Osteocyte (in vitro differentiated cells): ENCODE measurements around the gene ARHGAP6. TPM values are rescaled to one million over a fixed set of nuclear protein-coding genes. Genes with fewer than 3 reads are reported as not detected.

ENCODE experiments used
- DNase-seq: peaks from one replicate; pipeline ENCODE4 v3.0.0; 2021; ENCODE audit warnings: mixed read lengths; ENCODE audit not compliant: unreplicated experiment; ENCODE audit errors: extremely low spot score
- H3K27ac Mint-ChIP-seq: one replicate; pipeline ENCODE4 v1.8.0; 2021; ENCODE audit warnings: mild to moderate bottlenecking, mixed read lengths; ENCODE audit not compliant: unreplicated experiment
- H3K27me3 Mint-ChIP-seq: one replicate; pipeline ENCODE4 v1.8.0; 2021; ENCODE audit warnings: mixed read lengths; ENCODE audit not compliant: unreplicated experiment
- H3K36me3 Mint-ChIP-seq: one replicate; pipeline ENCODE4 v1.8.0; 2021; ENCODE audit warnings: mixed read lengths; ENCODE audit not compliant: unreplicated experiment
- H3K4me1 Mint-ChIP-seq: one replicate; pipeline ENCODE4 v1.8.0; 2021; ENCODE audit warnings: mixed read lengths; ENCODE audit not compliant: unreplicated experiment
- H3K4me3 Mint-ChIP-seq: one replicate; pipeline ENCODE4 v1.8.0; 2021; ENCODE audit warnings: mild to moderate bottlenecking, moderate library complexity, mixed read lengths; ENCODE audit not compliant: unreplicated experiment
- H3K9me3 Mint-ChIP-seq: one replicate; pipeline ENCODE4 v1.8.0; 2021; ENCODE audit warnings: mixed read lengths; ENCODE audit not compliant: unreplicated experiment
- total RNA-seq: library from RNA; stranded (reverse); gene quantifications from 2 replicates; pipeline ENCODE4 v1.2.1, GENCODE V29; 2021
- TF ChIP-seq, protein P1 (sequence below): fragments of 200-600 bp; sonication (generic); IDR thresholded peaks from 2 replicates; pipeline ENCODE4 v1.5.0; 2021; ENCODE audit warnings: antibody characterized with exemption, mild to moderate bottlenecking, moderate library complexity

ARHGAP6 gene
- total RNA-seq, 1 donor from 2014 or later: 3.5 TPM

DNA sequence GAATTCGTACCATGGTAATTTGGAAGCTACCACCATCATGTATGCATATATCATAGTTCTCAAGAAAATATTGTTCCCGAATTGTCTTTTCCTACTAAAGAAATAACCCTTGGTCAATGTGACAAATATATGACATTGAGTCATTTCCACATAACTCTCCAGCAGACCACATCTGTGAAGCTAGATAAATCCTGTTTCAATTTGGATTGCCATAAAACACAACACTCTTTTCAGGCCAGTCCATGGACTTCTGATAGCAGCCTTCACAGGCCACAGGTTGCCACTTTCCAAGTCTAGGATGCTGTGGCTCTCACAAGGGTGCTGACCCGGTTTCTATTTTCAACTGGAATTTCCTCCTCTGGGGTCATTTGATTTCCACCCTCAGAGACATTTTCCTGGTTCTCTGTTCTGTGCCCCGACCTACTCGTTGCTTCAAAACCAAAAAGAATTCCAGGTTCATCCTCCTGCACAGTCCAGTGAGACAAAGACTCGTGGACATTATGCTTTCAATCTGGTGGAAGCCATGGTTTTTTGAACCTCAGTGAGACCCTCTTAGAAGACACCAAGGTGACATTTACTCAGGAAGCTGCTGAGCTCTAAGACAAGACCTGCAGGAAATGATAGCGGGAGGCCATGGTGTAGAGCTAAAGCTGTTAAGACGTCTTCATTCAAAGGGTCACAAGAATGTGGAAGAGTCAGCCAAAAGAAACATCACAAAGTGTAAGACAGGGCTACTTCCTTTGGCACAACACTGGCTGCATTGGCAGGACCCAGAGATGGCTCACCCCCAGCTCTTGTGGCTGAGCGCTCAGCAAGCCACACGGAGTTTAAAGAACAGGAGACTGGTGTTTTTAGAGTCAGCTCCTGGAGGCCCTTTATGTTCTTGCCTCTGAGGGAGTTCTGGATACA is 252.8 kb downstream of the ARHGAP6 start:
- Mint-ChIP-seq H3K36me3 (no peaks in the 10 kb centered on the region), H3K27ac (no peak overlapping the region), H3K9me3 (peaks cover 10% of the 10 kb centered on the region), H3K27me3 (no peaks in the 10 kb centered on the region), H3K4me3 (no peak overlapping the region), H3K4me1 (no peaks in the 10 kb centered on the region)
- DNase-seq: no peak
- TF ChIP-seq, protein P1, sequence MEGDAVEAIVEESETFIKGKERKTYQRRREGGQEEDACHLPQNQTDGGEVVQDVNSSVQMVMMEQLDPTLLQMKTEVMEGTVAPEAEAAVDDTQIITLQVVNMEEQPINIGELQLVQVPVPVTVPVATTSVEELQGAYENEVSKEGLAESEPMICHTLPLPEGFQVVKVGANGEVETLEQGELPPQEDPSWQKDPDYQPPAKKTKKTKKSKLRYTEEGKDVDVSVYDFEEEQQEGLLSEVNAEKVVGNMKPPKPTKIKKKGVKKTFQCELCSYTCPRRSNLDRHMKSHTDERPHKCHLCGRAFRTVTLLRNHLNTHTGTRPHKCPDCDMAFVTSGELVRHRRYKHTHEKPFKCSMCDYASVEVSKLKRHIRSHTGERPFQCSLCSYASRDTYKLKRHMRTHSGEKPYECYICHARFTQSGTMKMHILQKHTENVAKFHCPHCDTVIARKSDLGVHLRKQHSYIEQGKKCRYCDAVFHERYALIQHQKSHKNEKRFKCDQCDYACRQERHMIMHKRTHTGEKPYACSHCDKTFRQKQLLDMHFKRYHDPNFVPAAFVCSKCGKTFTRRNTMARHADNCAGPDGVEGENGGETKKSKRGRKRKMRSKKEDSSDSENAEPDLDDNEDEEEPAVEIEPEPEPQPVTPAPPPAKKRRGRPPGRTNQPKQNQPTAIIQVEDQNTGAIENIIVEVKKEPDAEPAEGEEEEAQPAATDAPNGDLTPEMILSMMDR: no peak

DNA sequence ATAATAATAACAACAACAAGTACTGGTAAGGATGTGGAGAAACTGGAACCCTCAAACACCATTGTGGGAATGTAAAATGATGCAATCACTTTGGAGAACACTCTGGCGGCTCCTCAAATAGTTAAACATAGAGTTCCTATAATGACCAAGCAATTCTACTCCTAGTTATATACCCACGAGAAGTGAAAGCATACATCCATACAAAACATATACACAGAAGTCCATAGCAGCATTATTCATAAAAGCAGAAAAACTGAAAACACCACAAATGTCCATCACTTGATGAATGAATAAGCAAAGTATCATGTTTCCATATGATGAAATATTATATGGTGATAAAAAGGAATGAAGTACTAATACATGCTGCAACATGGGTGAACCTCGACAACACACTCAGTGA is 255.8 kb downstream of the ARHGAP6 start:
- Mint-ChIP-seq H3K27me3 (no peaks in the 10 kb centered on the region), H3K36me3 (no peaks in the 10 kb centered on the region), H3K4me1 (peaks cover 5% of the 10 kb centered on the region), H3K9me3 (peaks cover 27% of the 10 kb centered on the region), H3K27ac (no peak overlapping the region), H3K4me3 (no peak overlapping the region)
- no peak for DNase-seq
- TF ChIP-seq, protein P1: no peak

DNA sequence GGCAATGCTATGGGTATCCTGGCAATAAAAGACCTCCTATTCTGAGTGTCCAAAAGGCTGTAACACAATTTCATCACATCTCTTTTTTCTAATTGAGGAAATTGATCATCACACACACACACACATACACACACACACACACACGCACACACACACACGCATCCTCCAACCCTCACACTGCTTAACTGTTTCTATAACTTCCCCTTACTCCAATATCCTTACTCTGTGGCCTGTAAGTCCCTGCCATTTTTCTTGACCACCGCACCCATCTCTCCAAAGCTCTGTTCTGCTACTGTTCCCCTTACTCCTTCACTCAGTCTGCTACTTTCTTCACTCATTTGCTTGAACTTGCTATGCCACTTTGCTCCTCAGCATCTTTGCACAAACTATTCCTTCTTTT is 256.9 kb downstream of the ARHGAP6 start:
- no peak overlapping the region for H3K4me3 Mint-ChIP-seq
- H3K27ac Mint-ChIP-seq: no peak overlapping the region
- H3K36me3 Mint-ChIP-seq: no peaks in the 10 kb centered on the region
- TF ChIP-seq, protein P1: no peak
- no peaks in the 10 kb centered on the region for H3K27me3 Mint-ChIP-seq
- DNase-seq: no peak
- peaks cover 28% of the 10 kb centered on the region for H3K9me3 Mint-ChIP-seq
- peaks cover 5% of the 10 kb centered on the region for H3K4me1 Mint-ChIP-seq

DNA sequence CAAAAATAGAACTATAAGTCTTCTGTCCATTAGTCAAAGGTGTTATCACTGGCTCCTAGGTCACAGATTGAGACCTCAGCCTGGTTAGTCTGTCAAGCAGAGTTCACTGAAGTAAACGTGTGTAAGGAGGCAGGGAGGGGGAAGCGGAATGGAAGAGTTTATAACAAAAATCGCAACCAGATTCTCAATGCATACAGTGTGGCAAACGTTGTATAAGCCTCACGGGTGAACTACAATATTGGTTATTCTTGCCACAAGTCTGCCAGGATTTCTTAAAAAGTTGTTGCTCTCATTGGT is 257.7 kb downstream of the ARHGAP6 start:
- H3K9me3 Mint-ChIP-seq: peaks cover 28% of the 10 kb centered on the region
- TF ChIP-seq, protein P1: no peak
- H3K27ac Mint-ChIP-seq: no peak overlapping the region
- DNase-seq: no peak
- peaks cover 5% of the 10 kb centered on the region for H3K4me1 Mint-ChIP-seq
- H3K27me3 Mint-ChIP-seq: no peaks in the 10 kb centered on the region
- H3K4me3 Mint-ChIP-seq: no peak overlapping the region
- H3K36me3 Mint-ChIP-seq: no peaks in the 10 kb centered on the region

DNA sequence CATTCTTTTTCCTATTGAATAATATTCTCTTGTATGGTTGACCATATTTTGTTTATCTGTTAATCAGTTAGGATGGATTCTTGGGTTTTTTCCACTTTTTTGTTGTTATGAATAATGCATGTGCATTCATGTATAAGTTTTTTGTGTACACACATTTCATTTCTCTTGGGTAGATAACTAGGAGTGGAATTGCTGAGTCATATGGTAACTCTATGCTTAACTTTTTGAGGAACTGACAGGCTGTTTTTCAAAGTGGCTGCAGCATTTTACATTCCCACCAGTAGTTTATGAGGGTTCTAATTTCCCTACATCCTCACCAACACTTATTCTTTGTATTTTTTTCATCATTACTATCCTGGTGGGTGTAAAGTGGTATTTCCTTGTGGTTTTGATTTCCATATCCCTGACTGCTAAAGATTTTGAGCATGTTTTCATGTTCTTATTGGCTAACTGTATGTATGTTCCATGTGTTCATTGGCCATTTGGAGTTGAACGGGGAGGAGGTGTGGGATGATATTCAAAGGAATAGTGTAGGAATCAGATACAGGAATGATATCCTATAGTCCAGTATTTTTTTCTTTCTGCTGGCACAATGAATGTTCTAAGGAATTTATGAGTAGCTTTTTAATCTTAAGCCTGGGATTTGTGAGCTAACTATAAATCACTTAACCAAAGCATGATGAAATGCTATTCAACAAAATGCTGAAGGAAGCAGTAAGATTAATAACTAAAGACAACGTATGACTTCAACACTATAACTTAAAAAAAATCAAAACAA is 258.2 kb downstream of the ARHGAP6 start:
- no peak overlapping the region for H3K4me3 Mint-ChIP-seq
- peaks cover 28% of the 10 kb centered on the region for H3K9me3 Mint-ChIP-seq
- no peaks in the 10 kb centered on the region for H3K27me3 Mint-ChIP-seq
- TF ChIP-seq, protein P1: no peak
- H3K27ac Mint-ChIP-seq: no peak overlapping the region
- peaks cover 5% of the 10 kb centered on the region for H3K4me1 Mint-ChIP-seq
- no peaks in the 10 kb centered on the region for H3K36me3 Mint-ChIP-seq
- no peak for DNase-seq
